CD4-positive, alpha-beta T cell treated with Interferon alpha-2 for 1 hour (primary cell): Measurements from ENCODE around the gene GCNA.
"Not testable (repeated sequence)": the region's sequence is repeated elsewhere in the genome, so short reads cannot be mapped to it uniquely, and the experiment has no call there.

ENCODE experiments used
- DNase-seq, 2 donors: peaks; one replicate each; pipeline ENCODE4 v3.0.0-alpha.2; 2020 to 2022

GCNA gene

DNA sequence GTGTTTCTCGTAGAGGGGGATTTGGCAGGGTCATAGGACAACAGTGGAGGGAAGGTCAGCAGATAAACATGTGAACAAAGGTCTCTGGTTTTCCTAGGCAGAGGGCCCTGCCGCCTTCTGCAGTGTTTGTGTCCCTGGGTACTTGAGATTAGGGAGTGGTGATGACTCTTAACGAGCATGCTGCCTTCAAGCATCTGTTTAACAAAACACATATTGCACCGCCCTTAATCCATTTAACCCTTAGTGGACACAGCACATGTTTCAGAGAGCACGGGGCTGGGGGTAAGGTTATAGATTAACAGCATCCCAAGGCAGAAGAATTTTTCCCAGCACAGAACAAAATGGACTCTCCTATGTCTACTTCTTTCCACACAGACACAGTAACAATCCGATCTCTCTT, 66.2 kb downstream of the GCNA start:
- DNase-seq: not testable (repeated sequence)

DNA sequence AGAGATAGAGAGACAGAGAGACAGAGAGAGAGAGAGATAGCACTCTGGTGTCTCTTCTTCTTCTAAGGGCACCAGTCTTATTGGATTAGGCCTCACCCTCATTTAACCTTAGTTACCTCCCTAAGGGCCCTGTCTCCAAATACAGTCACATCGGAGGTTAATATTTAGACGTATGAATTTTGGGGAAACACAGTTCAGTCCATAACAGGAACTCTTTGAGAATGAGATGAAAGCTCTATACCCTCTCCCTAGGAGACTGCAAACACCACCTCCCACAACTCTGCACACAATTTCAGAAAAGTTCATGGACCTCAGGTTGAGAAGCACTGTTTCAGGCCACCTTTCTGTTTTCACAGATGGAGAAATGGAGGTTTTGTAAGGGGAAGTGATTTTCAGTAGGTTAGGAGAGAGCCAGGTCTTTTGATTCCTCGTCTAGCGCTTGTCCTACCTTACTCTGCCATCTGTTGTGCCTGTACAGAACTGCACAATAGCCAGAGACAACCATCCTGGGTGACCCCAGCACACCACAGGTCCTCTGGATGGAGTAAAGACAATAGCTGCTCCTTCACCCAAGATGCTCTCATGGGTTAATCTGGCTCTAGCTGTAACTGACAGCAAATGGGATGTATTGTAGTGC, 72.2 kb downstream of the GCNA start:
- DNase-seq: peak in 1 of 2 donors; percentile 53

DNA sequence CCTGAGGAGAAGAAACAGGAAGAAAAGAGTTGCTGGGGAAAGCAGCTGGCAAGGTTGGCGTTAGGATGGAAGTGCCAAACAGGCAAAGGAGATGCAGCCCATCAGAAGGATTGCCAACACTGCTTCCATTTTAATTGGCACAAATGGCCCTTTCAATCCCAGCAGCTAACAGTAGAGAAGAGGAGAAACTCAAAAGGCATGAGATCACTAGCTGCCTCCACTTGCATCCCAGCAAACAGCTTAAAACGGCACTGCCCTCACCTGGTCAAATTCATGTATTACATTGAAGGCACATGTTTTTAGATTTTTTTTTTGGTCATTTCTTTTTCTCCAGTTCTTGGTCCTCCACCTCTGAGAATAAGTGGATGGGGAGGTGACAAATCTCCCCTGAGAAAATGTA, 74.2 kb downstream of the GCNA start:
- DNase-seq: peak; percentile 45 to 68

DNA sequence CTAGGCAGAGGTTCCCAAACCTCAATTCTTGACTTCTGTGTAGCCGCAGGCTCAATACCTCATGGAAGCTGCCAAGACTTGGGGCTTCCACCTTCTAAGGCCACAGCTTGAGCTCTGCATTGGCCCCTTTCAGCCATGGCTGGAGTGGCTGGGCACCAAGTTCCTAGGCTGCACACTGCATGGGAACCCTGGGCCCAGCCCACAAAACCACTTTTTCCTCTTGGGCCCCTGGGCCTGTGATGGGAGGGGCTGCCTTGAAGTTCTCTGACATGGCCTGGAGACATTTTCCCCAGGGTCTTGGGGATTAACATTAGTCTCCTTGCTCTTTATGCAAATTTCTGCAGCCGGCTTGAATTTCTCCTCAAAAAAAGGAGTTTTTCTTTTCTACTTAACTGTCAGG, 75.1 kb downstream of the GCNA start:
- no peak for DNase-seq

DNA sequence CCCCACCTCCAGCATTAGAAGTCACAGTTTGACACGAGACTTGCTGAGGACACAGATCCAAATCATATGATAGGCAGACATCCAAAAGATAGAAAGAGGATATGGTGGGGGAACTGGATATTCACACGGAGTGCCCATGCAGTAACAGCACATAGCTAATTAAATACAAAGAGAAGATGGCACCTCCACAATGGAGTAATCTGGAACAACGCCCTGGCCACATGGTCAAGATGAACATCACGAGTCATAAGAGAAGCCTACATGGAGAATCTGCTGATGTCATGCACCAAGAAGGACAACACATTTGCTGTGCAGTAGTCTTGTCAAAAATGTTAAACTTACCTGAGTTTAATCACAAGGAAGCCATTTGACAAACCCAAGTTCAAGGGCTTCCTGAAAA, 79.0 kb downstream of the GCNA start:
- no peak for DNase-seq

DNA sequence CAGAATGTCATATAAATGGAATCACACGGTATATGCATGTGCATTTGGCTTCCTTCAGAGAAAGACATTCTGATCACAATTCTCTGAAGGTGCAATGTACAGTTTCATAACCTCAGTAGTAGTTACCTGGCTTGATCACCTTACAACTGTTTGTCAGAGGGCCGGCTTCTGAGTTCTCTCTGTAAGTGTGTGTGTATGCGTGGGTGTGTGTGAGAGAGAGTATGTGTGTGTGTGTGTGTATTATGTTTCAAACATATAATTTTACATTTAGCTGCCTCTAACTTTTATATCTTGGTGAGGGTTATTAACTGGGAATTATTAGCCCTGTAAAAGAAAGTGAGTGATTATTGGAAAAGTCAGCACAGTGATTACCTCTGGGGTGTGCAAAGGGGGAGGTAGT, 81.1 kb downstream of the GCNA start:
- DNase-seq: no peak

DNA sequence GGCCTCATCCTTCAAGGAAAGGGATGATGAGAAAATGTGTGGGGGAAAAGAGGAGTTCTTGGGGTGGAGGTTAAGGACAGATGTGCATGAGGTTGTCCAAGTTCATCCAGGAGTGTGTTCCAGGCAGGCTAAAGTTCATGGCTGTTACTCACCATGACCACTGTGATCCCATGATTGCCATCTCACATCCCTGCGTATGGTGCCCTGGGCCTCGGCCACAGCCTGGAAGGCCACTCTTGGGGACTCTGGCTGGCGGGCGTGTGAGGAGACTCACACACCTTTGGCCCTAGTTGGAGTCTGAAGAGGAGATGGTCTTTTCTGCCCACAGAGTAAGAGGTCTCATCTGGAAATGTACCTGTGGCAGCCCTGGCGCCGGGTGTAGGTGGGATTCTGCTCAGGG, 81.7 kb downstream of the GCNA start:
- DNase-seq: no peak

DNA sequence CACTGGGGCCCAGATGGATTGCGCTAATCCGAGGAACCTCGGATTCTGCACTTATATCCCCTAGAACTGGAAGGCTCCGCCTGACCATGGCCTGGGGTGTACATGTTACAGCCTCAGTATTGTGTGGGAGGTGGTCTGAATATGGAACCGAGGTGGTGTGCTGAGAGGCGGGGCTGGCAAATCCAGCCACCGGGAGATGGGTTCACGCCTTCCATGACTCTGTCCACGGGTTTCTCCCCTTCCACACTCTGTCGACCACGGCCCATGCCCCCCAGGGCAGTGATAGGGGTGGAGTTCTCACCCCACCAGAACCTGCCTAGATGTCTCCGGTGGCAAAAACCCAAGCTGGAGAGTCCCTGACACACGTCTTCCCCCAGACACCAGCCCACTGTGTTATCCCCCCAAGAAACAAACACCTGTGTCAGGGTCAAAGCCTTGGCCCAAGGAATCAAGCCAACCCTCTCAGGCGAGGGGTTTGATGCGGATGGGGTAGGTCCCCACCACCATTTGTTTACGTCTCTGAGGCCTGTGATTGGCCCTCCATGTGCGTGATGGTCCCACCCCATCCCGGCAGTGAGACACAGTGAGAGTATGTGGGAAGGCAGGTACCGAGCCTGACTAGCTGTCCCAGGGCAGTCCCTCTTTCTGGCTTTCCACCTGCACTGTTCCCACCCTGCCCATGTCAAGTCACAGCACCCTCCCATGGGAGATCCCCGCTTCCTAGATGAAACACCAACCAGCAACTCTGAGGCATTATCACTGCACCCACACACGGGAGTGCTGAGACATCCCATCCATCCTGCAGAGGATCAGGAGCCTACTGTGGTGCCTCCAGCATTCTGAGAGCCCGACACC, 82.6 kb downstream of the GCNA start:
- DNase-seq: no peak

DNA sequence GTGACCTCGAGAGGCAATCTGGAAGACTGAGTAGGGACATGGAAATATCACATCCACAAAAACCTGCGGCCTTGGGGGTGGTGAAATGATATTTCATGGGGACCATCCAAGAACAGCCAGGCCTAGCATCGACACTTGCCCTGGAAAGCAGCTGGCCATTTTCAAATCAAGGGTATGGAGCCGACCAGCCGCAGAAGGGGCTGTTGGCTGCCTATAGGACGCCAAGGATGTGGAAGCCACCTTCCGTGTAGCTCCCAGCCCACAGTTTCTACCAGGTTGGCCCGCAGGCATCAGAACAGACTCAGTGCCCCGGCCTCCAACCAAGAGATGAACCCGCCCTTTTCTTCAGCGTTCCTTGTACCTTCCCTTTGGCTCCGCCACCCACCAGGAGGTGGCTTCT, 83.7 kb downstream of the GCNA start:
- DNase-seq: no peak

DNA sequence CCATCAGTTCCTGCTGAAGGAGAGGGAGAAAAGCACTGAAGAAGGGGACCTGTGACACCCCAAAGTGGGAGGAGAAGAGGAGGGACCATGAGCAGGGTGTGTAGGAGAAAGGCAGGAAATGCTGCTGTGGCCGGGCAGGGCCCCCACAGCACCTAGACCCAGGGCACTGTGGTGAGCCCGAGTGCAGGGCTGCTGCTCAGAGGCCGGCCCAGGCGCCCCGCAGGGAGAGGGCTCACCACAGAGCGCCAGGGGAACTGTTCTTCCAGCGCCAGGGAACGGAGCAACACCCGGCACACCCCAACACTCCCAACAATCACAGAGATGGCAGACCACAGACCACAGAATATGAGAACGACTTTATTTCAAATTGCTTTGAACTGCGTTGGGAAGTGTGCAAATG, 84.4 kb downstream of the GCNA start:
- not testable (repeated sequence) for DNase-seq
